GM18858 (cell line): Measurements from ENCODE around the gene NOBOX.
"Not testable (repeated sequence)": the region's sequence is repeated elsewhere in the genome, so short reads cannot be mapped to it uniquely, and the experiment has no call there.

ENCODE experiments used
- ATAC-seq: cut with Tn5 transposase; IDR thresholded peaks from one replicate; pipeline ENCODE4 v1.9.1; 2021; ENCODE audit not compliant: unreplicated experiment

NOBOX gene

GRCh38 chr7:144397086-144397485, 6.4 kb downstream of the NOBOX start:
- no peak for ATAC-seq

GRCh38 chr7:144391823-144392255, 11.7 kb downstream of the NOBOX start:
- ATAC-seq, result no peak

- ATAC-seq, result no peak
Observed at GRCh38 chr7:144391014-144391413, 12.5 kb downstream of the NOBOX start.

GRCh38 chr7:144390481-144390880, 13.0 kb downstream of the NOBOX start:
- no peak for ATAC-seq

GRCh38 chr7:144388950-144389349, 14.5 kb downstream of the NOBOX start:
- no peak for ATAC-seq

- ATAC-seq, result no peak
Observed at GRCh38 chr7:144386741-144387140, 16.8 kb downstream of the NOBOX start.

GRCh38 chr7:144384555-144385245, 18.8 kb downstream of the NOBOX start:
- ATAC-seq, result no peak

- peak; percentile 79 for ATAC-seq
Observed at GRCh38 chr7:144384071-144384470, 19.4 kb downstream of the NOBOX start.

GRCh38 chr7:144379776-144380384, 23.6 kb downstream of the NOBOX start:
- no peak for ATAC-seq

GRCh38 chr7:144378651-144379050, 24.8 kb downstream of the NOBOX start:
- no peak for ATAC-seq

GRCh38 chr7:144369221-144369620, 34.3 kb downstream of the NOBOX start:
- ATAC-seq, result not testable (repeated sequence)

- not testable (repeated sequence) for ATAC-seq
Observed at GRCh38 chr7:144367250-144367649, 36.2 kb downstream of the NOBOX start.

GRCh38 chr7:144365523-144365922, 38.0 kb downstream of the NOBOX start:
- ATAC-seq, result not testable (repeated sequence)

- ATAC-seq, result not testable (repeated sequence)
Observed at GRCh38 chr7:144362061-144362460, 41.4 kb downstream of the NOBOX start.

GRCh38 chr7:144356860-144357259, 46.6 kb downstream of the NOBOX start:
- ATAC-seq, result not testable (repeated sequence)

GRCh38 chr7:144356185-144356584, 47.3 kb downstream of the NOBOX start:
- ATAC-seq, result not testable (repeated sequence)

GRCh38 chr7:144355176-144355822, 48.2 kb downstream of the NOBOX start, which contains the start of gene ARHGEF5:
Gene ARHGEF5 (plus strand): TSS chr7:144355402. CDS start chr7:144362670, 7,268 bp downstream.
- peak; percentile 55 for ATAC-seq

GRCh38 chr7:144351667-144352066, 51.8 kb downstream of the NOBOX start:
- not testable (repeated sequence) for ATAC-seq

- peak; percentile 28 for ATAC-seq
Observed at GRCh38 chr7:144348625-144349024, 54.9 kb downstream of the NOBOX start.
